ENCODE results near the gene CCDC9. TPM values are rescaled to one million over a fixed set of nuclear protein-coding genes. Genes with fewer than 3 reads are reported as not detected.

Gene CCDC9
- total and polyA plus RNA-seq, 2 experiments from 2014 or later: 14.5 to 15.0 TPM

DNA sequence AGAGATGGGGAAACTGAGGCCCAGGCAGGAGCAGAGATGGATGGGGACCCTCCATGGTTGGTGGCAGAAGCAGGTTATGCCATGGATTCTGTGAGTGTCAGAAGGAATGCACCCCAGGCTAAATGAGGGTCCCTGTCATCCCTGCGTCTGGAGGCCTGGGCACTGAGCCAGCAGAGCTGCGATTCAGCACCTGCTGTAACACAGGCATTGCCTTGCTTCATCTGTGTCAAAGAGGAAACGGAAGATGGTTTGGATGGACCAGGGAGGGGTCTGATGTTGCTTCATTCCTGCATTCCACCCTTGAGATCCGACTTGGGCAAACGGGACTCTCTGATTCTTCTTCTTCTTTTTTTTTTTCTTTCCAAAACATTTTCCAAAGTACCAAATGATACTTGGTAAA is 54.5 kb downstream of the CCDC9 start:
- Mint-ChIP-seq H3K4me1 (no peaks in the 10 kb centered on the region), H3K27me3 (ENCODE audit: insufficient read depth, low read depth, poor library complexity) (peaks cover 6% of the 10 kb centered on the region), H3K9me3 (peaks cover 6% of the 10 kb centered on the region), H3K36me3 (ENCODE audit: low read depth) (no peaks in the 10 kb centered on the region), H3K27ac (no peak overlapping the region), H3K4me3 (no peak overlapping the region)
- TF ChIP-seq EZH2 (IDR thresholded peaks at IDR 0.05; ENCODE audit: low read depth, unreplicated experiment): no peak
- TF ChIP-seq POLR2AphosphoS5 (IDR thresholded peaks at IDR 0.05; ENCODE audit: low read depth): no peak
- TF ChIP-seq, protein P1, sequence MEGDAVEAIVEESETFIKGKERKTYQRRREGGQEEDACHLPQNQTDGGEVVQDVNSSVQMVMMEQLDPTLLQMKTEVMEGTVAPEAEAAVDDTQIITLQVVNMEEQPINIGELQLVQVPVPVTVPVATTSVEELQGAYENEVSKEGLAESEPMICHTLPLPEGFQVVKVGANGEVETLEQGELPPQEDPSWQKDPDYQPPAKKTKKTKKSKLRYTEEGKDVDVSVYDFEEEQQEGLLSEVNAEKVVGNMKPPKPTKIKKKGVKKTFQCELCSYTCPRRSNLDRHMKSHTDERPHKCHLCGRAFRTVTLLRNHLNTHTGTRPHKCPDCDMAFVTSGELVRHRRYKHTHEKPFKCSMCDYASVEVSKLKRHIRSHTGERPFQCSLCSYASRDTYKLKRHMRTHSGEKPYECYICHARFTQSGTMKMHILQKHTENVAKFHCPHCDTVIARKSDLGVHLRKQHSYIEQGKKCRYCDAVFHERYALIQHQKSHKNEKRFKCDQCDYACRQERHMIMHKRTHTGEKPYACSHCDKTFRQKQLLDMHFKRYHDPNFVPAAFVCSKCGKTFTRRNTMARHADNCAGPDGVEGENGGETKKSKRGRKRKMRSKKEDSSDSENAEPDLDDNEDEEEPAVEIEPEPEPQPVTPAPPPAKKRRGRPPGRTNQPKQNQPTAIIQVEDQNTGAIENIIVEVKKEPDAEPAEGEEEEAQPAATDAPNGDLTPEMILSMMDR (conservative IDR thresholded peaks at IDR 0.05; ENCODE audit: low read depth in 2 of 2): no peak
- no peak for TF ChIP-seq NANOG (IDR thresholded peaks at IDR 0.05; ENCODE audit: borderline replicate concordance)
- no peak for TF ChIP-seq JUNB (IDR thresholded peaks at IDR 0.05; ENCODE audit: unreplicated experiment)
- no peak for TF ChIP-seq ZNF114 (CRISPR knock-in tag; IDR thresholded peaks at IDR 0.05)
- TF ChIP-seq STAT1 (IDR thresholded peaks at IDR 0.05; ENCODE audit: unreplicated experiment): no peak
- TF ChIP-seq CREB1 (CRISPR knock-in tag; IDR thresholded peaks at IDR 0.05; ENCODE audit: low read depth): no peak
- TF ChIP-seq, protein P2, sequence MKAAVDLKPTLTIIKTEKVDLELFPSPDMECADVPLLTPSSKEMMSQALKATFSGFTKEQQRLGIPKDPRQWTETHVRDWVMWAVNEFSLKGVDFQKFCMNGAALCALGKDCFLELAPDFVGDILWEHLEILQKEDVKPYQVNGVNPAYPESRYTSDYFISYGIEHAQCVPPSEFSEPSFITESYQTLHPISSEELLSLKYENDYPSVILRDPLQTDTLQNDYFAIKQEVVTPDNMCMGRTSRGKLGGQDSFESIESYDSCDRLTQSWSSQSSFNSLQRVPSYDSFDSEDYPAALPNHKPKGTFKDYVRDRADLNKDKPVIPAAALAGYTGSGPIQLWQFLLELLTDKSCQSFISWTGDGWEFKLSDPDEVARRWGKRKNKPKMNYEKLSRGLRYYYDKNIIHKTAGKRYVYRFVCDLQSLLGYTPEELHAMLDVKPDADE (IDR thresholded peaks at IDR 0.05): no peak
- no peak for TF ChIP-seq ZNF331 (CRISPR knock-in tag; IDR thresholded peaks at IDR 0.05; ENCODE audit: low read depth)
- TF ChIP-seq EZH2phosphoT487 (IDR thresholded peaks at IDR 0.05; ENCODE audit: unreplicated experiment): no peak
- TF ChIP-seq, protein P3, sequence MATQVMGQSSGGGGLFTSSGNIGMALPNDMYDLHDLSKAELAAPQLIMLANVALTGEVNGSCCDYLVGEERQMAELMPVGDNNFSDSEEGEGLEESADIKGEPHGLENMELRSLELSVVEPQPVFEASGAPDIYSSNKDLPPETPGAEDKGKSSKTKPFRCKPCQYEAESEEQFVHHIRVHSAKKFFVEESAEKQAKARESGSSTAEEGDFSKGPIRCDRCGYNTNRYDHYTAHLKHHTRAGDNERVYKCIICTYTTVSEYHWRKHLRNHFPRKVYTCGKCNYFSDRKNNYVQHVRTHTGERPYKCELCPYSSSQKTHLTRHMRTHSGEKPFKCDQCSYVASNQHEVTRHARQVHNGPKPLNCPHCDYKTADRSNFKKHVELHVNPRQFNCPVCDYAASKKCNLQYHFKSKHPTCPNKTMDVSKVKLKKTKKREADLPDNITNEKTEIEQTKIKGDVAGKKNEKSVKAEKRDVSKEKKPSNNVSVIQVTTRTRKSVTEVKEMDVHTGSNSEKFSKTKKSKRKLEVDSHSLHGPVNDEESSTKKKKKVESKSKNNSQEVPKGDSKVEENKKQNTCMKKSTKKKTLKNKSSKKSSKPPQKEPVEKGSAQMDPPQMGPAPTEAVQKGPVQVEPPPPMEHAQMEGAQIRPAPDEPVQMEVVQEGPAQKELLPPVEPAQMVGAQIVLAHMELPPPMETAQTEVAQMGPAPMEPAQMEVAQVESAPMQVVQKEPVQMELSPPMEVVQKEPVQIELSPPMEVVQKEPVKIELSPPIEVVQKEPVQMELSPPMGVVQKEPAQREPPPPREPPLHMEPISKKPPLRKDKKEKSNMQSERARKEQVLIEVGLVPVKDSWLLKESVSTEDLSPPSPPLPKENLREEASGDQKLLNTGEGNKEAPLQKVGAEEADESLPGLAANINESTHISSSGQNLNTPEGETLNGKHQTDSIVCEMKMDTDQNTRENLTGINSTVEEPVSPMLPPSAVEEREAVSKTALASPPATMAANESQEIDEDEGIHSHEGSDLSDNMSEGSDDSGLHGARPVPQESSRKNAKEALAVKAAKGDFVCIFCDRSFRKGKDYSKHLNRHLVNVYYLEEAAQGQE (IDR thresholded peaks at IDR 0.05; ENCODE audit: unreplicated experiment): no peak
- TF ChIP-seq, protein P4, sequence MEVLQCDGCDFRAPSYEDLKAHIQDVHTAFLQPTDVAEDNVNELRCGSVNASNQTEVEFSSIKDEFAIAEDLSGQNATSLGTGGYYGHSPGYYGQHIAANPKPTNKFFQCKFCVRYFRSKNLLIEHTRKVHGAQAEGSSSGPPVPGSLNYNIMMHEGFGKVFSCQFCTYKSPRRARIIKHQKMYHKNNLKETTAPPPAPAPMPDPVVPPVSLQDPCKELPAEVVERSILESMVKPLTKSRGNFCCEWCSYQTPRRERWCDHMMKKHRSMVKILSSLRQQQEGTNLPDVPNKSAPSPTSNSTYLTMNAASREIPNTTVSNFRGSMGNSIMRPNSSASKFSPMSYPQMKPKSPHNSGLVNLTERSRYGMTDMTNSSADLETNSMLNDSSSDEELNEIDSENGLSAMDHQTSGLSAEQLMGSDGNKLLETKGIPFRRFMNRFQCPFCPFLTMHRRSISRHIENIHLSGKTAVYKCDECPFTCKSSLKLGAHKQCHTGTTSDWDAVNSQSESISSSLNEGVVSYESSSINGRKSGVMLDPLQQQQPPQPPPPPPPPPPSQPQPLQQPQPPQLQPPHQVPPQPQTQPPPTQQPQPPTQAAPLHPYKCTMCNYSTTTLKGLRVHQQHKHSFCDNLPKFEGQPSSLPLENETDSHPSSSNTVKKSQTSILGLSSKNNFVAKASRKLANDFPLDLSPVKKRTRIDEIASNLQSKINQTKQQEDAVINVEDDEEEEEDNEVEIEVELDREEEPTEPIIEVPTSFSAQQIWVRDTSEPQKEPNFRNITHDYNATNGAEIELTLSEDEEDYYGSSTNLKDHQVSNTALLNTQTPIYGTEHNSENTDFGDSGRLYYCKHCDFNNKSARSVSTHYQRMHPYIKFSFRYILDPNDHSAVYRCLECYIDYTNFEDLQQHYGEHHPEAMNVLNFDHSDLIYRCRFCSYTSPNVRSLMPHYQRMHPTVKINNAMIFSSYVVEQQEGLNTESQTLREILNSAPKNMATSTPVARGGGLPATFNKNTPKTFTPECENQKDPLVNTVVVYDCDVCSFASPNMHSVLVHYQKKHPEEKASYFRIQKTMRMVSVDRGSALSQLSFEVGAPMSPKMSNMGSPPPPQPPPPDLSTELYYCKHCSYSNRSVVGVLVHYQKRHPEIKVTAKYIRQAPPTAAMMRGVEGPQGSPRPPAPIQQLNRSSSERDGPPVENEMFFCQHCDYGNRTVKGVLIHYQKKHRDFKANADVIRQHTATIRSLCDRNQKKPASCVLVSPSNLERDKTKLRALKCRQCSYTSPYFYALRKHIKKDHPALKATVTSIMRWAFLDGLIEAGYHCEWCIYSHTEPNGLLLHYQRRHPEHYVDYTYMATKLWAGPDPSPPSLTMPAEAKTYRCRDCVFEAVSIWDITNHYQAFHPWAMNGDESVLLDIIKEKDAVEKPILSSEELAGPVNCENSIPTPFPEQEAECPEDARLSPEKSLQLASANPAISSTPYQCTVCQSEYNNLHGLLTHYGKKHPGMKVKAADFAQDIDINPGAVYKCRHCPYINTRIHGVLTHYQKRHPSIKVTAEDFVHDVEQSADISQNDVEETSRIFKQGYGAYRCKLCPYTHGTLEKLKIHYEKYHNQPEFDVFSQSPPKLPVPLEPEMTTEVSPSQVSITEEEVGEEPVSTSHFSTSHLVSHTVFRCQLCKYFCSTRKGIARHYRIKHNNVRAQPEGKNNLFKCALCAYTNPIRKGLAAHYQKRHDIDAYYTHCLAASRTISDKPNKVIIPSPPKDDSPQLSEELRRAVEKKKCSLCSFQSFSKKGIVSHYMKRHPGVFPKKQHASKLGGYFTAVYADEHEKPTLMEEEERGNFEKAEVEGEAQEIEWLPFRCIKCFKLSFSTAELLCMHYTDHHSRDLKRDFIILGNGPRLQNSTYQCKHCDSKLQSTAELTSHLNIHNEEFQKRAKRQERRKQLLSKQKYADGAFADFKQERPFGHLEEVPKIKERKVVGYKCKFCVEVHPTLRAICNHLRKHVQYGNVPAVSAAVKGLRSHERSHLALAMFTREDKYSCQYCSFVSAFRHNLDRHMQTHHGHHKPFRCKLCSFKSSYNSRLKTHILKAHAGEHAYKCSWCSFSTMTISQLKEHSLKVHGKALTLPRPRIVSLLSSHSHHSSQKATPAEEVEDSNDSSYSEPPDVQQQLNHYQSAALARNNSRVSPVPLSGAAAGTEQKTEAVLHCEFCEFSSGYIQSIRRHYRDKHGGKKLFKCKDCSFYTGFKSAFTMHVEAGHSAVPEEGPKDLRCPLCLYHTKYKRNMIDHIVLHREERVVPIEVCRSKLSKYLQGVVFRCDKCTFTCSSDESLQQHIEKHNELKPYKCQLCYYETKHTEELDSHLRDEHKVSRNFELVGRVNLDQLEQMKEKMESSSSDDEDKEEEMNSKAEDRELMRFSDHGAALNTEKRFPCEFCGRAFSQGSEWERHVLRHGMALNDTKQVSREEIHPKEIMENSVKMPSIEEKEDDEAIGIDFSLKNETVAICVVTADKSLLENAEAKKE (CRISPR knock-in tag; IDR thresholded peaks at IDR 0.05): no peak
- Histone ChIP-seq H3K27ac (ENCODE audit: low read depth) (no peak overlapping the region), H3K4me1 (ENCODE audit: insufficient read depth) (no peaks in the 10 kb centered on the region), H3K79me2 (replicated peaks; ENCODE audit: insufficient read depth) (no peaks in the 10 kb centered on the region), H3K9me2 (ENCODE audit: insufficient read depth) (no peaks in the 10 kb centered on the region), H3K27me3 (ENCODE audit: insufficient read depth) (no peaks in the 10 kb centered on the region), H3K4me3 (no peak overlapping the region), H4K20me1 (replicated peaks; ENCODE audit: insufficient read depth) (no peaks in the 10 kb centered on the region), H3K4me2 (no peak overlapping the region), H2AFZ (no peak overlapping the region), H3F3A (replicated peaks; ENCODE audit: low read depth) (no peaks in the 10 kb centered on the region), H3K36me3 (ENCODE audit: insufficient read depth) (no peaks in the 10 kb centered on the region)
- DNase-seq (ENCODE audit: low spot score) (no peak), ATAC-seq (no peak)

All from GM23338 (cell line).